ENCODE results near the gene ASPA.

ASPA gene

GRCh38 chr17:3535253-3535995, 59.6 kb downstream of the ASPA start:
- DNase-seq, result peak; percentile 37

- DNase-seq, result no peak
These were observed 60.9 kb downstream of the ASPA start for GRCh38 chr17:3536716-3537115.

GRCh38 chr17:3539881-3540540, 64.2 kb downstream of the ASPA start:
- no peak for DNase-seq

GRCh38 chr17:3542410-3543088, 66.8 kb downstream of the ASPA start:
- DNase-seq, result no peak

- no peak for DNase-seq
These were observed 67.7 kb downstream of the ASPA start for GRCh38 chr17:3543453-3543852.

GRCh38 chr17:3544365-3544764, 68.6 kb downstream of the ASPA start:
- no peak for DNase-seq

GRCh38 chr17:3545151-3545550, 69.4 kb downstream of the ASPA start:
- no peak for DNase-seq

- DNase-seq, result no peak
These were observed 70.7 kb downstream of the ASPA start for GRCh38 chr17:3546521-3546920.

GRCh38 chr17:3546997-3547396, 71.2 kb downstream of the ASPA start:
- DNase-seq, result no peak

- no peak for DNase-seq
These were observed 71.8 kb downstream of the ASPA start for GRCh38 chr17:3547628-3548027.

GRCh38 chr17:3549610-3550162, 73.9 kb downstream of the ASPA start:
- no peak for DNase-seq

GRCh38 chr17:3551189-3551588, 75.4 kb downstream of the ASPA start:
- no peak for DNase-seq

GRCh38 chr17:3552916-3553315, 77.1 kb downstream of the ASPA start:
- DNase-seq, result no peak

Data from NCI-H748 treated with DMSO at 0.1 percent for 48 hours (cell line).